GM23338 (cell line): ENCODE measurements around the gene ADCK2. TPM values are rescaled to one million over a fixed set of nuclear protein-coding genes. Genes with fewer than 3 reads are reported as not detected.
"Not testable (repeated sequence)": the region's sequence is repeated elsewhere in the genome, so short reads cannot be mapped to it uniquely, and the experiment has no call there.

Source experiments
- ATAC-seq: fragments of 200-7000 bp; cut with Tn5 transposase; 3 replicates; pipeline ENCODE4 v1.9.1; 2020
- DNase-seq: peaks from one replicate; pipeline ENCODE4 v3.0.0-alpha.2; 2015; ENCODE audit warnings: low spot score
- H2AFZ ChIP-seq: fragments of 200-600 bp; sonication (generic); 2 replicates; pipeline ENCODE4 v1.8.0; 2016; ENCODE audit warnings: antibody characterized with exemption, mild to moderate bottlenecking, moderate library complexity
- H3F3A ChIP-seq: fragments of 200-600 bp; sonication (generic); replicated peaks from 2 replicates; pipeline ENCODE4 v1.8.0; 2017; ENCODE audit warnings: antibody characterized with exemption, mixed run types, low read depth
- H3K27ac ChIP-seq: fragments of 200-600 bp; sonication (generic); 2 replicates; pipeline ENCODE4 v1.6.1; 2016; ENCODE audit warnings: low read depth
- H3K27me3 ChIP-seq: fragments of 200-600 bp; sonication (generic); 2 replicates; pipeline ENCODE4 v1.8.0; 2016; ENCODE audit warnings: mild to moderate bottlenecking, mixed run types, moderate library complexity; ENCODE audit not compliant: insufficient read depth
- H3K36me3 ChIP-seq: fragments of 200-600 bp; sonication (generic); 2 replicates; pipeline ENCODE4 v1.8.0; 2016; ENCODE audit warnings: mild to moderate bottlenecking; ENCODE audit not compliant: insufficient read depth
- H3K4me1 ChIP-seq: fragments of 200-600 bp; sonication (generic); 2 replicates; pipeline ENCODE4 v1.8.0; 2016; ENCODE audit warnings: mild to moderate bottlenecking, moderate library complexity; ENCODE audit not compliant: insufficient read depth
- H3K4me2 ChIP-seq: fragments of 200-600 bp; sonication (generic); 2 replicates; pipeline ENCODE4 v1.7.1; 2017; ENCODE audit warnings: mixed run types
- H3K4me3 ChIP-seq: fragments of 200-600 bp; sonication (generic); 2 replicates; pipeline ENCODE4 v1.6.1; 2016; ENCODE audit warnings: mixed run types
- H3K79me2 ChIP-seq: fragments of 200-600 bp; sonication (generic); replicated peaks from 2 replicates; pipeline ENCODE4 v1.8.0; 2017; ENCODE audit warnings: mild to moderate bottlenecking; ENCODE audit not compliant: insufficient read depth
- H3K9me2 ChIP-seq: fragments of 200-600 bp; sonication (generic); 2 replicates; pipeline ENCODE4 v1.8.0; 2017; ENCODE audit not compliant: insufficient read depth
- H4K20me1 ChIP-seq: fragments of 200-600 bp; sonication (generic); replicated peaks from 2 replicates; pipeline ENCODE4 v1.8.0; 2017; ENCODE audit warnings: mild to moderate bottlenecking; ENCODE audit not compliant: insufficient read depth
- H3K27ac Mint-ChIP-seq: 2 replicates; pipeline ENCODE4 v1.8.0; 2020; ENCODE audit warnings: inconsistent platforms, mild to moderate bottlenecking, moderate library complexity, mixed read lengths
- H3K27me3 Mint-ChIP-seq: 3 replicates; pipeline ENCODE4 v1.8.0; 2022; ENCODE audit warnings: low read depth, mild to moderate bottlenecking, moderate library complexity, mixed read lengths, inconsistent platforms; ENCODE audit not compliant: insufficient read depth, poor library complexity
- H3K36me3 Mint-ChIP-seq: 3 replicates; pipeline ENCODE4 v1.8.0; 2021; ENCODE audit warnings: low read depth, mild to moderate bottlenecking, inconsistent platforms, moderate library complexity, mixed read lengths
- H3K4me1 Mint-ChIP-seq: 3 replicates; pipeline ENCODE4 v1.8.0; 2020; ENCODE audit warnings: mild to moderate bottlenecking, inconsistent platforms, mixed read lengths
- H3K4me3 Mint-ChIP-seq: 3 replicates; pipeline ENCODE4 v1.8.0; 2021; ENCODE audit warnings: moderate library complexity, mild to moderate bottlenecking, inconsistent platforms, mixed read lengths
- H3K9me3 Mint-ChIP-seq: 3 replicates; pipeline ENCODE4 v1.8.0; 2020; ENCODE audit warnings: moderate library complexity, mild to moderate bottlenecking, inconsistent platforms, mixed read lengths
- CREB1 ChIP-seq: fragments of 250-450 bp; sonication (Bioruptor Pico); IDR thresholded peaks from 2 replicates; pipeline ENCODE4 v1.5.0; 2020; ENCODE audit warnings: low read depth, mild to moderate bottlenecking, moderate library complexity
- JUNB ChIP-seq: IDR thresholded peaks from one replicate; pipeline ENCODE4 v1.6.1; 2016; ENCODE audit warnings: antibody characterized with exemption; ENCODE audit not compliant: unreplicated experiment
- NANOG ChIP-seq: IDR thresholded peaks from 2 replicates; pipeline ENCODE4 v1.6.1; 2016; ENCODE audit warnings: antibody characterized with exemption, borderline replicate concordance
- POLR2AphosphoS5 ChIP-seq: IDR thresholded peaks from 2 replicates; pipeline ENCODE4 v1.6.1; 2016; ENCODE audit warnings: antibody characterized with exemption, low read depth
- STAT1 ChIP-seq: IDR thresholded peaks from one replicate; pipeline ENCODE4 v1.6.1; 2016; ENCODE audit warnings: antibody characterized with exemption; ENCODE audit not compliant: unreplicated experiment
- ZNF331 ChIP-seq: fragments of 250-450 bp; sonication (Bioruptor Pico); IDR thresholded peaks from 2 replicates; pipeline ENCODE4 v1.5.0; 2020; ENCODE audit warnings: low read depth, mild to moderate bottlenecking, moderate library complexity
- polyA plus RNA-seq: library from polyadenylated mRNA; unstranded; fragments of >200 nt; fragmentation: Nextera tagmentation; extraction: Ambion mirVana; gene quantifications from 2 replicates; pipeline ENCODE4 v1.2.1, GENCODE V29; 2016
- total RNA-seq: library from RNA; depleted of rRNA; stranded (reverse); fragments of >200 nt; shearing (Covaris generic); gene quantifications from 2 replicates; pipeline ENCODE4 v1.2.3, GENCODE V29; 2014
- TF ChIP-seq, protein P1 (sequence below), 2 experiments: fragments of 200-600 bp in 1 of 2; sonication (generic) in 1 of 2; conservative IDR thresholded peaks; 2 replicates each; pipeline versions ENCODE4 v1.5.1 to v1.6.1; 2016 to 2017; ENCODE audit warnings: antibody characterized with exemption in 2 of 2, low read depth in 2 of 2, mild to moderate bottlenecking in 2 of 2, moderate library complexity in 1 of 2

ADCK2 gene
- total and polyA plus RNA-seq, 2 experiments from 2014 or later, result 4.7 to 14.4 TPM

DNA sequence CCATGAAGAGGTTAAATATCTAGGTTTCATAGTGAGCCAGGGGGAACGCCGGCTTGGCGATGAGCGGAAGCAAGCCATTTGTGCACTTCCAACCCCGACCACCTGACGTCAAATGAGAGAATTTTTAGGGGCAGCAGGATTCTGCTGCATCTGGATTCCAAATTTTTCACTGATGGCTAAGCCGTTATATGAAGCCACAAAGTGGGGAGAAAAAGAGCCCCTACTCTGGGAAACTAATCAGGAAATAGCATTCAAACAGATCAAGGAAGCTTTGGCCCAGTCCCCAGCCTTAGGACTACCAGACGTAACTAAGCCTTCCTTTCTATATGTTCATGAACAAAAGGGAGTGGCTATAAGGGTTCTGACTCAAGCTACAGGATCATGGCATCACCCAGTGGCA is 12.9 kb upstream of the ADCK2 start:
- 0 out of 2 replicates have a peak overlapping the region, but pooled peaks have one; percentile 28 for H2AFZ ChIP-seq
- H3K4me3 ChIP-seq, result no peak overlapping the region
- H3K4me1 ChIP-seq, result no peaks in the 10 kb centered on the region
- Mint-ChIP-seq H3K27me3 (peaks cover 1% of the 10 kb centered on the region), H3K9me3 (peaks cover 3% of the 10 kb centered on the region; the same call in 1 of the 3 replicates), H3K27ac (no peak overlapping the region), H3K36me3 (no peaks in the 10 kb centered on the region), H3K4me1 (peaks cover 7% of the 10 kb centered on the region; the same call in 2 of the 3 replicates), H3K4me3 (no peak overlapping the region)
- H3K27ac ChIP-seq, result no peak overlapping the region
- no peak for DNase-seq
- no peaks in the 10 kb centered on the region for H3K79me2 ChIP-seq
- no peaks in the 10 kb centered on the region for H3F3A ChIP-seq
- no peaks in the 10 kb centered on the region for H4K20me1 ChIP-seq
- H3K27me3 ChIP-seq, result no peaks in the 10 kb centered on the region
- no peaks in the 10 kb centered on the region for H3K9me2 ChIP-seq
- no peaks in the 10 kb centered on the region for H3K36me3 ChIP-seq
- H3K4me2 ChIP-seq, result no peak overlapping the region
- ATAC-seq, result no peak
- no peak for TF ChIP-seq JUNB
- TF ChIP-seq CREB1, result no peak
- TF ChIP-seq ZNF331 (CRISPR knock-in tag), result no peak
- TF ChIP-seq, protein P1, sequence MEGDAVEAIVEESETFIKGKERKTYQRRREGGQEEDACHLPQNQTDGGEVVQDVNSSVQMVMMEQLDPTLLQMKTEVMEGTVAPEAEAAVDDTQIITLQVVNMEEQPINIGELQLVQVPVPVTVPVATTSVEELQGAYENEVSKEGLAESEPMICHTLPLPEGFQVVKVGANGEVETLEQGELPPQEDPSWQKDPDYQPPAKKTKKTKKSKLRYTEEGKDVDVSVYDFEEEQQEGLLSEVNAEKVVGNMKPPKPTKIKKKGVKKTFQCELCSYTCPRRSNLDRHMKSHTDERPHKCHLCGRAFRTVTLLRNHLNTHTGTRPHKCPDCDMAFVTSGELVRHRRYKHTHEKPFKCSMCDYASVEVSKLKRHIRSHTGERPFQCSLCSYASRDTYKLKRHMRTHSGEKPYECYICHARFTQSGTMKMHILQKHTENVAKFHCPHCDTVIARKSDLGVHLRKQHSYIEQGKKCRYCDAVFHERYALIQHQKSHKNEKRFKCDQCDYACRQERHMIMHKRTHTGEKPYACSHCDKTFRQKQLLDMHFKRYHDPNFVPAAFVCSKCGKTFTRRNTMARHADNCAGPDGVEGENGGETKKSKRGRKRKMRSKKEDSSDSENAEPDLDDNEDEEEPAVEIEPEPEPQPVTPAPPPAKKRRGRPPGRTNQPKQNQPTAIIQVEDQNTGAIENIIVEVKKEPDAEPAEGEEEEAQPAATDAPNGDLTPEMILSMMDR (conservative IDR thresholded peaks at IDR 0.05; ENCODE audit: low read depth in 2 of 2), result no peak
- TF ChIP-seq NANOG, result no peak
- TF ChIP-seq POLR2AphosphoS5, result no peak

DNA sequence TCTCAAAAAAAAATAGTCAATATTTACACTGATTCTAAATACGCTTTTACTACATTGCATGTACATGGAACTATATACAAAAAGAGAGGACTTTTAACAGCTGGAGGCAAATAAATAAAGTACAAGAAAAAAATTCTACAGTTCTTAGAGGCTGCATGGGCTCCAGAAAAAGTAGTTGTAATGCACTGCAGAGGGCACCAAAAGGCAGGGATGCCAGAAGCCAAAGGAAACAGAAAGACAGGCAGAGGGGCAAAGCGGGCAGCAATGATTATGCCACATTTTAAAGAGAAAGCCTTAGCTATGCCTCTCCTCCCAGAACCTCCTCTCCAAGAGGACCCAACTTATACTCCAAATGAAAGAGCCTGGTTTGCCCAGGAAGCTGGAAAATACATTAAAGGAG is 11.6 kb upstream of the ADCK2 start:
- no peaks in the 10 kb centered on the region for H3K4me1 ChIP-seq

DNA sequence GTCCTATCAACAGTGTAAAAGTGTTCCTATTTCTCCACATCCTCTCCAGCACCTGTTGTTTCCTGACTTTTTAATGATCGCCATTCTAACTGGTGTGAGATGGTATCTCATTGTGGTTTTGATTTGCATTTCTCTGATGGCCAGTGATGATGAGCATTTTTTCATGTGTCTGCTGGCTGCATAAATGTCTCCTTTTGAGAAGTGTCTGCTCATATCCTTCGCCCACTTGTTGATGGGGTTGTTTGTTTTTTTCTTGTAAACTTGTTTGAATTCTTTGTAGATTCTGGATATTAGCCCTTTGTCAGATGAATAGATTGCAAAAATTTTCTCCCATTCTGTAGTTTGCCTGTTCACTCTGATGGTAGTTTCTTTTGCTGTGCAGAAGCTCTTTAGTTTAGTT is 9.8 kb upstream of the ADCK2 start:
- not testable (repeated sequence) for H3K36me3 Mint-ChIP-seq, H3K27me3 ChIP-seq, H3K79me2 ChIP-seq, H3K27ac Mint-ChIP-seq, DNase-seq, H2AFZ ChIP-seq, H3K36me3 ChIP-seq, H3K4me1 Mint-ChIP-seq, H3K9me2 ChIP-seq, H4K20me1 ChIP-seq, H3K4me1 ChIP-seq, H3K9me3 Mint-ChIP-seq, ATAC-seq, H3F3A ChIP-seq, H3K4me3 ChIP-seq, H3K4me3 Mint-ChIP-seq, H3K4me2 ChIP-seq, H3K27me3 Mint-ChIP-seq, H3K27ac ChIP-seq

More for the DNA sequence above, 11.6 kb upstream of the ADCK2 start:
- Mint-ChIP-seq H3K36me3 (no peaks in the 10 kb centered on the region), H3K9me3 (peaks cover 3% of the 10 kb centered on the region; the same call in 1 of the 3 replicates), H3K4me3 (no peak overlapping the region), H3K27me3 (peaks cover 1% of the 10 kb centered on the region), H3K4me1 (peaks cover 6% of the 10 kb centered on the region; the same call in 2 of the 3 replicates), H3K27ac (no peak overlapping the region)
- Histone ChIP-seq H3K9me2 (no peaks in the 10 kb centered on the region), H3K4me3 (no peak overlapping the region), H3F3A (no peaks in the 10 kb centered on the region), H4K20me1 (no peaks in the 10 kb centered on the region), H3K27me3 (no peaks in the 10 kb centered on the region), H3K27ac (no peak overlapping the region), H3K4me2 (no peak overlapping the region), H3K79me2 (no peaks in the 10 kb centered on the region), H2AFZ (no peak overlapping the region), H3K36me3 (no peaks in the 10 kb centered on the region)
- no peak for DNase-seq
- TF ChIP-seq, protein P1 (conservative IDR thresholded peaks at IDR 0.05; ENCODE audit: low read depth in 2 of 2), result peak in 1 of 2 experiments; percentile 40; a peak in 2 of 4 replicates
- no peak for TF ChIP-seq STAT1
- no peak for ATAC-seq
